Measurements from ENCODE around the gene WDR49.

The WDR49 gene

DNA sequence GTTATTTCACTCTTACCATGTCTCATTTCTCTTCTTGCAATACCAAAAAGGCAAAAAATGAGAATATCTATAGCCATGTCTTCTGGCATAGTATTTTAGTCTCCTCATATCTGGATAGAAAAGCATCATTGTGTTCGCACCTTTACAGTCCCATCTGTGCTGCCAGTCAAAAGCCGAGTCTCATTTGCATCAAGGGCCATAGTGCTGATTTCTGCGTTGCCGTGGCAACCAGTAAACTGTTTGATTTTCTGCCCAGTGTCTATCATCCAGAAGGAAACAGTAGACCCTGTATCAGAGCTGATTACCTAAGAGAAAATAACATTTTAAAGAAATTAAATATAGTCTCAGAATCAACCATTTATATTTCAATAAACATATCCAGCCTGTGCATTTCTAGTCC is 93.8 kb downstream of the WDR49 start:
- H3K4me2 ChIP-seq (ENCODE audit: low read length), result no peak overlapping the region
- H3K4me3 ChIP-seq (ENCODE audit: low read length), result no peak overlapping the region
- no peak overlapping the region for H3K9ac ChIP-seq (ENCODE audit: low read depth, low read length)
- H3K27me3 ChIP-seq (ENCODE audit: control insufficient read depth, insufficient read depth, low read length), result no peaks in the 10 kb centered on the region
- H3K9me3 ChIP-seq (replicated peaks; ENCODE audit: low read length), result no peaks in the 10 kb centered on the region
- H3K36me3 ChIP-seq (ENCODE audit: insufficient read depth, low read length), result no peaks in the 10 kb centered on the region
- no peaks in the 10 kb centered on the region for H3K4me1 ChIP-seq (ENCODE audit: control insufficient read depth, insufficient read depth, low read length)

DNA sequence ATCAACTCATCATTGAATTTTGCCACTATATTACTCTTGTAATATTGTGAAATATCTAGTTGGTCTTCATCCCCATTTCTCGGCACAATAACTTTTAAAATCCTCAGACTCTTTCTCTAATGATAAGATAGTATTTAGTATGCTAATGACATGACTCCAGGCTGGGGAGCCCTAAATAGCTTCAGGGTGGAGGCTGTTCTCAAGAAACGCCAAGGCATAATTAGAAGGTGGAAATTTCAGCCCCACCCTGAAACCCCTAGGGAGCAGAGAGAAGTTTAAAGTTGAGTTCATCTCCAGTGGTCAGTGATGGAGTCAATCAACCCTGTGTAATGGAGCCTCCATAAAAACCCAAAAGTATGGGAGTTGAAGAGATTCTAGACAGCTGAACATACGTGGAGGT is 98.8 kb downstream of the WDR49 start:
- Histone ChIP-seq H3K4me3 (ENCODE audit: low read length) (no peak overlapping the region), H3K36me3 (ENCODE audit: insufficient read depth, low read length) (no peaks in the 10 kb centered on the region), H3K4me2 (ENCODE audit: low read length) (no peak overlapping the region), H3K9me3 (replicated peaks; ENCODE audit: low read length) (no peaks in the 10 kb centered on the region), H3K9ac (ENCODE audit: low read depth, low read length) (no peak overlapping the region), H3K27me3 (ENCODE audit: control insufficient read depth, insufficient read depth, low read length) (no peaks in the 10 kb centered on the region), H3K4me1 (ENCODE audit: control insufficient read depth, insufficient read depth, low read length) (no peaks in the 10 kb centered on the region)

GRCh38 chr3:167538081-167538480 is 115.7 kb downstream of the WDR49 start:
- Histone ChIP-seq H3K9ac (ENCODE audit: low read depth, low read length) (no peak overlapping the region), H3K36me3 (ENCODE audit: insufficient read depth, low read length) (no peaks in the 10 kb centered on the region), H3K4me2 (ENCODE audit: low read length) (no peak overlapping the region), H3K9me3 (replicated peaks; ENCODE audit: low read length) (no peaks in the 10 kb centered on the region), H3K4me1 (ENCODE audit: control insufficient read depth, insufficient read depth, low read length) (no peaks in the 10 kb centered on the region), H3K4me3 (ENCODE audit: low read length) (no peak overlapping the region), H3K27me3 (ENCODE audit: control insufficient read depth, insufficient read depth, low read length) (no peaks in the 10 kb centered on the region)

- Histone ChIP-seq H3K4me3 (ENCODE audit: low read length) (no peak overlapping the region), H3K27me3 (ENCODE audit: control insufficient read depth, insufficient read depth, low read length) (no peaks in the 10 kb centered on the region), H3K9me3 (replicated peaks; ENCODE audit: low read length) (no peaks in the 10 kb centered on the region), H3K9ac (ENCODE audit: low read depth, low read length) (no peak overlapping the region), H3K4me1 (ENCODE audit: control insufficient read depth, insufficient read depth, low read length) (no peaks in the 10 kb centered on the region), H3K36me3 (ENCODE audit: insufficient read depth, low read length) (no peaks in the 10 kb centered on the region), H3K4me2 (ENCODE audit: low read length) (no peak overlapping the region)
These were observed 132.8 kb downstream of the WDR49 start for GRCh38 chr3:167521006-167521355.

- H3K9me3 ChIP-seq (replicated peaks; ENCODE audit: low read length), result no peaks in the 10 kb centered on the region
- no peaks in the 10 kb centered on the region for H3K27me3 ChIP-seq (ENCODE audit: control insufficient read depth, insufficient read depth, low read length)
- no peaks in the 10 kb centered on the region for H3K36me3 ChIP-seq (ENCODE audit: insufficient read depth, low read length)
- H3K9ac ChIP-seq (ENCODE audit: low read depth, low read length), result no peak overlapping the region
- no peak overlapping the region for H3K4me2 ChIP-seq (ENCODE audit: low read length)
- no peaks in the 10 kb centered on the region for H3K4me1 ChIP-seq (ENCODE audit: control insufficient read depth, insufficient read depth, low read length)
- no peak overlapping the region for H3K4me3 ChIP-seq (ENCODE audit: low read length)
These were observed 133.3 kb downstream of the WDR49 start for GRCh38 chr3:167520266-167521005.

GRCh38 chr3:167507954-167508353 is 145.8 kb downstream of the WDR49 start:
- Histone ChIP-seq H3K9me3 (replicated peaks; ENCODE audit: low read length) (no peaks in the 10 kb centered on the region), H3K4me2 (ENCODE audit: low read length) (no peak overlapping the region), H3K4me1 (ENCODE audit: control insufficient read depth, insufficient read depth, low read length) (no peaks in the 10 kb centered on the region), H3K9ac (ENCODE audit: low read depth, low read length) (no peak overlapping the region), H3K27me3 (ENCODE audit: control insufficient read depth, insufficient read depth, low read length) (no peaks in the 10 kb centered on the region), H3K36me3 (ENCODE audit: insufficient read depth, low read length) (no peaks in the 10 kb centered on the region), H3K4me3 (ENCODE audit: low read length) (no peak overlapping the region)

DNA sequence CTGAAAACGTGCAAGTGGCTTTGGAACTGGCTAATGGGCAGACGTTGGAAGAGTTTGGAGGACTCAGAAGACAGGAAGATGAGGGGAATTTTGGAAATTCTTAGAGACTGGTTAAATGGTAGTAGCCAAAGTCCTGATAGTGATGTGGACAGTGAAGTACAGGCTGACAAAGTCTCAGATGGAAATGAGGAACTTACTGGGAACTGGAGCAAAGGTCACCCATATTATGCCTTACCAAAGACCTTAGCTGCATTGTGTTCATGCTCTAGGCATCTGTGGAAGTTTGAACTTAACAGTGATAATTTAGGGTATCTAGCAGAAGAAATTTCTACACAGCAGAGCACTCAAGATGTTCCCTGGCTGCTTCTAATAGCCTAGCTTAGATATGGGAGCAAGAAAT is 151.3 kb downstream of the WDR49 start:
- Histone ChIP-seq H3K27me3 (ENCODE audit: control insufficient read depth, insufficient read depth, low read length) (no peaks in the 10 kb centered on the region), H3K9me3 (replicated peaks; ENCODE audit: low read length) (no peaks in the 10 kb centered on the region), H3K36me3 (ENCODE audit: insufficient read depth, low read length) (no peaks in the 10 kb centered on the region), H3K9ac (ENCODE audit: low read depth, low read length) (no peak overlapping the region), H3K4me3 (ENCODE audit: low read length) (no peak overlapping the region), H3K4me1 (ENCODE audit: control insufficient read depth, insufficient read depth, low read length) (no peaks in the 10 kb centered on the region), H3K4me2 (ENCODE audit: low read length) (no peak overlapping the region)

DNA sequence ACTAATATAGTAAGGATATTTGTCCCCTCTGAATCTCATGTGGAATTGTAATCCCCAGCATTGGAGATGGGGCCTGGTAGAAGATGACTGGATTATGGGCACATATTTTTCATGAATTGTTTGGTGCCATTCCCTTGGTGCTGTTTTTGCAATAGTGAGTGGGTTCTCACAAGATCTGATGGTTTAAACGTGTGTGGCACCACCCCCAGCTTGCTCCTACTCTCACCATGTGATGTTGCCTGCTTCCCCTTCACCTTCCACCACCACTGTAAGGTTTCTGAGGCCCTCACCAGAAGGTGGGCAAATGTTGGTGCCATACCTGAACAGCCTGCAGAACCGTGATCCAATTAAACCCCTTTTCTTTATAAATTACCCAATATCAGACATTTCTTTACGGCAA is 151.8 kb downstream of the WDR49 start:
- H3K4me3 ChIP-seq (ENCODE audit: low read length), result no peak overlapping the region
- H3K9ac ChIP-seq (ENCODE audit: low read depth, low read length), result no peak overlapping the region
- no peaks in the 10 kb centered on the region for H3K36me3 ChIP-seq (ENCODE audit: insufficient read depth, low read length)
- no peaks in the 10 kb centered on the region for H3K27me3 ChIP-seq (ENCODE audit: control insufficient read depth, insufficient read depth, low read length)
- no peaks in the 10 kb centered on the region for H3K9me3 ChIP-seq (replicated peaks; ENCODE audit: low read length)
- H3K4me1 ChIP-seq (ENCODE audit: control insufficient read depth, insufficient read depth, low read length), result no peaks in the 10 kb centered on the region
- no peak overlapping the region for H3K4me2 ChIP-seq (ENCODE audit: low read length)

- Histone ChIP-seq H3K9me3 (replicated peaks; ENCODE audit: low read length) (no peaks in the 10 kb centered on the region), H3K4me1 (ENCODE audit: control insufficient read depth, insufficient read depth, low read length) (no peaks in the 10 kb centered on the region), H3K27me3 (ENCODE audit: control insufficient read depth, insufficient read depth, low read length) (no peaks in the 10 kb centered on the region), H3K4me3 (ENCODE audit: low read length) (no peak overlapping the region), H3K36me3 (ENCODE audit: insufficient read depth, low read length) (no peaks in the 10 kb centered on the region), H3K9ac (ENCODE audit: low read depth, low read length) (no peak overlapping the region), H3K4me2 (ENCODE audit: low read length) (no peak overlapping the region)
These were observed 155.8 kb downstream of the WDR49 start for GRCh38 chr3:167497903-167498302.

DNA sequence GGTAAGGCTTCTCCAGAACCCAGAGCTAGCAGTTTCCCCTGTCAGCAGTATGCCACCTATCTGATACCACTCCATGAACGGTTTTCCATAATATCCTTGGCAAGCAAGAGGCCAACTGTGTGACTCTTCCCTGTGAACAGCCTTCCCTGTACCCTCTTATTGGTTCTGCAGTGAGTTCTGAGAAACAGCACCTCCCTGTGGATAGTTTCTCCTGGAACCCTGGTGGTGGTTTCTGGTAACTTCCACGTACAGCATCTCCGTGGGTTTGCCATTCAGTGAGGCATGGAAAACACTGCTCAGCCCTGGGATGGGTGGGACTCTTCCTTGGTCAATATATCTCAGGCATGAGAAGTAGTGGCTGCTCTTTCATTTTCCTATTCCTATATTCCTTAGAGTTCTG is 160.5 kb downstream of the WDR49 start:
- H3K9ac ChIP-seq (ENCODE audit: low read depth, low read length), result no peak overlapping the region
- no peak overlapping the region for H3K4me3 ChIP-seq (ENCODE audit: low read length)
- no peaks in the 10 kb centered on the region for H3K36me3 ChIP-seq (ENCODE audit: insufficient read depth, low read length)

DNA sequence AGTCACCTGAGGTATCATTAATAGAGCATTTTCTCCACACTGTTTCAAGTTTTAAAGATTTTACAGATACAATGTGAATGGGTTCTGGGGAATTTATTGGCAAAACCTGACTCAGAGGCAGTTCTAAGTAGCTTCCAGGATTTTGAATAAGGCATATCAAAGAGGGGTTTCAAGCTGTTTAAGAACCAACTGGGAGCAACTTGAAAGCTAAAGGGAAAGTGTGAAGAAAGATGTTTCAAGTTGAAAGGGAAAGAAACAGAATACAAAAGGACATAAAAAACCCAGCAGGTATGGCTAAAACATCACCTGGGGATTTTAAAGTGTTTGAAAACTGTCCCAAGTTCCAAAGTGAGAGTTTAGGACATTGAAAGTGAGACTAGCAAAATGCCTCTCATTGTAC is 162.1 kb downstream of the WDR49 start:
- Histone ChIP-seq H3K4me2 (ENCODE audit: low read length) (no peak overlapping the region), H3K4me1 (ENCODE audit: control insufficient read depth, insufficient read depth, low read length) (no peaks in the 10 kb centered on the region), H3K9ac (ENCODE audit: low read depth, low read length) (no peak overlapping the region), H3K27me3 (ENCODE audit: control insufficient read depth, insufficient read depth, low read length) (no peaks in the 10 kb centered on the region), H3K9me3 (replicated peaks; ENCODE audit: low read length) (no peaks in the 10 kb centered on the region), H3K36me3 (ENCODE audit: insufficient read depth, low read length) (no peaks in the 10 kb centered on the region), H3K4me3 (ENCODE audit: low read length) (no peak overlapping the region)

More for the DNA sequence above, 160.5 kb downstream of the WDR49 start:
- H3K9me3 ChIP-seq (replicated peaks; ENCODE audit: low read length), result no peaks in the 10 kb centered on the region
- no peak overlapping the region for H3K4me2 ChIP-seq (ENCODE audit: low read length)
- H3K27me3 ChIP-seq (ENCODE audit: control insufficient read depth, insufficient read depth, low read length), result no peaks in the 10 kb centered on the region
- no peaks in the 10 kb centered on the region for H3K4me1 ChIP-seq (ENCODE audit: control insufficient read depth, insufficient read depth, low read length)

GRCh38 chr3:167489571-167489970 is 164.2 kb downstream of the WDR49 start:
- no peaks in the 10 kb centered on the region for H3K36me3 ChIP-seq (ENCODE audit: insufficient read depth, low read length)
- H3K4me2 ChIP-seq (ENCODE audit: low read length), result no peak overlapping the region
- H3K27me3 ChIP-seq (ENCODE audit: control insufficient read depth, insufficient read depth, low read length), result no peaks in the 10 kb centered on the region
- H3K9me3 ChIP-seq (replicated peaks; ENCODE audit: low read length), result no peaks in the 10 kb centered on the region
- H3K4me3 ChIP-seq (ENCODE audit: low read length), result no peak overlapping the region
- H3K4me1 ChIP-seq (ENCODE audit: control insufficient read depth, insufficient read depth, low read length), result no peaks in the 10 kb centered on the region
- no peak overlapping the region for H3K9ac ChIP-seq (ENCODE audit: low read depth, low read length)
